Bone marrow (tissue), 2 donors: ENCODE results near the gene FMNL2.
"Not testable (repeated sequence)": the region's sequence is repeated elsewhere in the genome, so short reads cannot be mapped to it uniquely, and the experiment has no call there.

ENCODE experiments used
- DNase-seq, 2 donors: peaks; one replicate each; lab custom pipeline; 2025; lab: John Stamatoyannopoulos, UW

FMNL2 gene

DNA sequence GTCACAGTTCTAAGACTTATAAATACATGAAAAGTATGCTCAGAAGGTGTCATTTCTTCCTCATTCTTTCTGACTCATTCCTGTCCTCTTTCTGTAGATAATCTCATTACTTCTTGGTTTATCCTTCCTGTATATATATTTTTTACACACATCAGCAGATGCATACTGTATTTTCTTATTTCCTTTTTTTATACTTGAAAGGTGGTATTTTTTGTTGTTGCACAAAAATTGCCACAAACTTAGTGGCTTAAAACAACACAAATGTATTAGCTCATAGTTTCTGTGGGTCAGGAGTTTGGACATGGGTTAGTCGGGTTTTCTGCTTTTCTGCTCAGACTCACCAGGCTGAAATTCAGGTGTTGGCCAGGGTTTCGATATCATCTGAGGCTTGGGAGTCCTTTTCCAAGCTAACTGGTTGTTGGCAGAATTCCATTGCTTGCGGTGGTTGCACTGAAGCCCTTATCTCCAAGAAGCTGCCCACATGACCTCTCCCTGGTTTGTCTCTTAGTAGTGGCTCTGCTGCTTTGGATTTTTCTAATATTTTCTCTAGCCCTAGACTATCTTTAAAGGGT is 162.6 kb downstream of the FMNL2 start:
- no peak for DNase-seq

DNA sequence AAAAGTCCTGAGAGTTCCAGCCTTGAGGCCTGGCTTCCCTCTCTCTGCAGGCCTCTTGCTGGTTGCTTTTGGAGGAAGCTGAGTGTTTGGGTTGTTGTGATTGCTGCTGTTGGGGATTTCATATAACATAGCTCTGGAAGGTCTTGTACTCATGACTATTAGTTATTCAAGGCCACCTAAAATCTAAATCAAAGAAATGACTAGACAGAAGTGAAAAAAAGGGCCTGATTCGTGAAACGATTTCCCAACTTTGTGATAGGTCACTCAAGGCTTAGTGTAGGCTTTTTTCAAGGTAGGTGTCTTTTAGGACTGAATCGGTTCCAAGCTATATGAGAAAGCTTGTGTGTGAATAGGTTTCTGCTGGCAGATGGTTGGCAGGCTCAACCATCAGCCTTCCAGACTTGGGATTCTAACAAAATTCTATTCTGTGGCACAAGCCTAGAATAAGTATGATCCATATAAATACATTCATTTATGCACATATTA is 164.4 kb downstream of the FMNL2 start:
- DNase-seq, result no peak

DNA sequence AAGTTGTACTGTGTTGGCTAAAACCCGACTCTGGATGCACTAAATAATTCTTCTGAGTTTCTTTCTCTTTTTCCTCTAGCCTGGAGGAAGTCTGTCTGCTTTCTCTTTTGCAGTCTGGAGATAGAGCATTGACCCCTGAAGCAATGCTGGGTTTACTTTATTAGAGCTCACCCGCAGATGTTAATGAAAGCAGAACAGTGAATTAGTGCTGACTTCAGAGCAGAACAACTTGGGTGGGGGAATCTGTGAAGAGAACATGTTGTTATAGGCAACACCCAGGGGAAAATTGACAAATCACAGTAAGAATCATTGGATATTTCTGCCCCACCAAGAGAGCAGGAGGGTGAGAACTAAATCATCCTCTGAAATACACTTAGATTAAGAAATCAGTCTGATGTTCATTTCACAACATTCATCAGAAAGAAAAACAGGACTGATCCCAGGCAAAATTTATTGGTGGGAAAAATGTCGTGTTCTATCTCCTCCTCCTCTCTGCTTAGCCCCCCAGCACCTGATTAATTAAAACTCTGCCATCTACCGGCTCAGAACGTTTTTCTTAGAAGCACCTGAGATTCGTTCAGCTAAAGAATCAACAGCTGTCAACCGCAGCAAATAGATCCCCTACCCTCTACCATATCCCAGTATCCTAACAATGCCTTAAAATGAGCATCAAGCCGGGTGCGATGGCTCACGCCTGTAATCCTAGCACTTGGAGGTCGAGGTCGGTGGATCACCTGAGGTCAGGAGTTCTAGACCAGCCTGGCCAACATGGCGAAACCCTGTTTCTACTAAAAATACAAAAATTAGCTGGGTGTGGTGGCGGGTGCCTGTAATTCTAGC is 165.1 kb downstream of the FMNL2 start:
- DNase-seq, result no peak

DNA sequence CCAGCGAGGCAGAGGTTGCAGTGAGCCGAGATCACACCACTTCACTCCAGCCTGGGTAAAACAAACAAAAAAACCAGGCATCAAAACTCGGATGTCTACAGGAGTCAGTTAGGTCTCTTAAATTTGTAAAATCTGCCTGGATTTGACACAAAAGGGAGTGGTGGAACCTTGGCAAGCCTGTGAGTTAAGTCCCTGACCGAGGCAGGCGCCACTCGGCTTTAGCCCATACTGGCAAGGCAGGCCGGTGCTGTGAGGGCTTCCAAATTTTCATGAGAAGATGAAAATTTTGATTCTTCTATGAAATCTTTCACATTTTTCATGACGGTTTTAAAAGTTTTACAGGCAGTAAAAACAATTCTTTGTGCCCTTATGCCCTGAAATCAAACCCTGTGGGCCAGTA is 165.8 kb downstream of the FMNL2 start:
- DNase-seq, result no peak

DNA sequence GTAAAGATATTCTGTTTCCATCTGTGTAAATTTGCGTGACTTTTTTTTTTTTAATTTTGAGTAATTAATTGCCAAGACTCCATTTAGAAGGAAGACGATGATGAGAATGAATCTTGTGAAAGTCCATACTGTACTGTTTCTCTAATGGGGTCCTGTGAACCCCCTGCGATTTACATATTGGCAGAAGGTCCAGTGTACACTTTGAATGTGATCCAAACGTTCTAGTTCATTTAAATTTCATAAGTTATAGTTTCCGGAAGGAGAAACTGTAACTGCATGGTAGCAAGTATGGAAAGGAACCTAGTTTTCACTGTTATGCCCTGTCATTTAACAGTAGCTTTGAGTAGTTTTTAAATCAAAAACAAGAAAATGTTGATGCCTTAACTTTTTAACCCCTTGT is 166.7 kb downstream of the FMNL2 start:
- DNase-seq, result no peak

DNA sequence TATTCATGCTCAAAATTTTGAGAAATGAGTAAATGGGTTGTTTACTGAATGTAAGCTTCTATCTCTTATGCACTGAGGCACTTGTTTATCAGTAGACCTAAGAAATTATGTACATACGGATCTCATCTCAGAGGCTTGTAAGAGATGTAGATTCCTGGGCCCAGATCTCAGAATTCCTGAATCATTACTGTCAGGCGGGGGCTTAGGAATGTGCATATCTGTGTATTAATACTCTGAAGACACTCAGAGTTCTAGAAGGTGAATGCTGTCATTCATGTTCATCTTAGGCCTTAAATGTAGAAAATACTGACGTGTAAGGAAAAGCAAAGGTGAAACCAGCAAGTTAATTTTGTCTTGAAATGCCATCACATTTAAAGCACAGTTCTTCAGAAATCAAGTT is 169.6 kb downstream of the FMNL2 start:
- DNase-seq, result no peak

DNA sequence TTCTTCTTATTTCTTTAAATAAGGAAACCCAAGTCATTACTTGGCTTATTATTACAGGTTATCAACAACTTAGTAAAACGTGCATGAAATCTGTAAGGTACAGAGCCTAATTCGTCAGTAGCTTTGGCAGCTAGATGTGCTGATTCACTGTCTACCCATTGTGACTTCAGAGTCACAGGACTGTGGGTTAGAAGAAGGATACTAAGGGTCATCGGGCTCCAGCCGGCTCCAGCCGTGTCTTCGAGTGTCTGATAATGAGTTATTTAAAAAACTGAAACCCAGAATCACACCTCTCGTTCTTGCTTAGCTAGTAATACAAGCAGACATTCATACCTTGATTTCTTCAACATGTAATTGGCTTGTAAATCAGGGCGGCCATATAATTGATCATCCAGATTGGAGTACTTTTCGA is 170.5 kb downstream of the FMNL2 start:
- no peak for DNase-seq

DNA sequence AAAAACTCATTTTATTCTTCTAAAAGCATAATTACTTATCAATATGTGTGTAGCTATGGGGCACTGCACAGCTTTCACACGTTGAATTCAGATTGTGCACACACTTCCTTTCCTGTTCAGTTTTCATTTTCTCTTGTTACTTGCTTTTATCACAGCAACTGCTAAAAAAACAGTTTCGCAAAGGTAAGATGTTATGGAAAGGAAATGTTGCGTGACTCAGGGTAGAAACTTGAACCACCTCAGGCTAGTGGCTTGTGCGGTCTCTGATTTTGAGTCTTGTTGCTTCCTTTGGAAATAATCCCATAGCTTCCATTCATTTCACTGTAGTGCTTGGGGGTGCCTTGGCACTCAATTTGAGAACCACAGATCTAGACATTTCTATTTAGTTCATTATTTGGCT is 171.9 kb downstream of the FMNL2 start:
- DNase-seq, result no peak

DNA sequence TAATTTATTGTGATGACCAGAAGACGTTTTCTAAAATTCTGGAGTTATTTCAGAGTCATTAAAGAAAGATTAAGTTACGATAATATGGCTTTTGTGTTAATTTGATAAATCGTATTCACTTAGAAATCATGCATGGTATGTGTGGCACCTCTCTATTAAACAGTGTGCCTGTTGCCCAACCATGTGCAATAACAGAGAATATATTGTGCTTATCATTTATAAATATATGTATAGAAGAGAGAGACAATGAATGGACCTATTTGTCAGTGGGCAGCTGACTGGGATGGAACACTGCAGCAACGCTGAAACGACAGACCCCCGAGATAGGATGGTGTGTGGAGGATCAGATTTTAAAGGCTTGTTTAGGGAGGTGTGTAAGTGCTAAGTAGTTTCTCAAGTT is 172.9 kb downstream of the FMNL2 start:
- no peak for DNase-seq

DNA sequence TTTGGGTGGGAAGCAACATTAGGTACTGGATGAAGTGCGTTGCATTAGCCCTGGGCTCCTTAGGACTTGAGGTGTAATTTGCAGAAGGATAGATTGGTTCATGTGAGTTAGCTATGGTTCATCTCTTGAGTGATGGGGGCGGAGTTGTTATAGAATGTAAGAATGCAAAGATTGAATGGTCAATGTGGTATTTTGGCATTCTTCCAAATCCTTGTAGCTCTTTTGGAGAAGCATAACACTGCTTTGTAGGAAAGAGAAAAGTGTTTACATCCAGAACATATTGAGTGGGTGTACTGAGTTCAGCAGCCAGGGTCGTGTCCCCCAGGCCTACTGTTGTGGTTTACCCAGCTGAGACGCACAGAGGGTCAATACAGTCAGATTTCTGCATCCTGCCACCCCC is 173.5 kb downstream of the FMNL2 start:
- DNase-seq, result no peak

DNA sequence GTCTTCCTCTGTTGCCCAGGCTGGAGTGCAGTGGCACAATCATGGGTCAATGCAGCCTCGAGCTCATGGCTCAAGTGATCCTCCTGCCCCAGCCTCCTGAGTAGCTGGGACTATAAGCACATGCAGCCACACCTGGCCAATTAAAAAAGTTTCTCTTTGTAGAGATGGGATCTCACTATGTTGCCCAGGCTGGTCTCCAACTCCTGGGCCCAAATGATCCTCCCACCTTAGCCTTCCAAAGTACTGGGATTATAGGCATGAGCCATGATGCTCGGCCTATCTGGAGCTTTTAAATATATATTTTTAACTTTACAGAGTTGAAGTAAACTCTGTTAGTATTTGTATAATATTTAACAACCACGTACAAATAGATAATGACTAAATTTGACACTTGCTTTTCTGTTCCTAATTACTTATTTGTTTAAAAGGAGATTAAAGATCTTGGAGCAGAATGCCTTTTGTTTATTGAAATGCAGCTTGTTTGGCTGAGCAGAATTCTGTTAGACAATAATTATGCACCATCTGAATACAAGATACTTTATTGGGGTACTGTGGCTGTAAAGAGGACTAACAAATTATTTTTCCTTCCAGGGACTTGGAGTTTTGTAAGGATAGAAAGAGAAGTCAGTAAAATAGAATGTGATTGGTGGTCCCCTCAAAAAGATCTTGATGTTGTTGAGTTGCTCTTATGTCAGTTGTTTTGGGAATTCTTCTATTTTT is 175.0 kb downstream of the FMNL2 start:
- no peak for DNase-seq

DNA sequence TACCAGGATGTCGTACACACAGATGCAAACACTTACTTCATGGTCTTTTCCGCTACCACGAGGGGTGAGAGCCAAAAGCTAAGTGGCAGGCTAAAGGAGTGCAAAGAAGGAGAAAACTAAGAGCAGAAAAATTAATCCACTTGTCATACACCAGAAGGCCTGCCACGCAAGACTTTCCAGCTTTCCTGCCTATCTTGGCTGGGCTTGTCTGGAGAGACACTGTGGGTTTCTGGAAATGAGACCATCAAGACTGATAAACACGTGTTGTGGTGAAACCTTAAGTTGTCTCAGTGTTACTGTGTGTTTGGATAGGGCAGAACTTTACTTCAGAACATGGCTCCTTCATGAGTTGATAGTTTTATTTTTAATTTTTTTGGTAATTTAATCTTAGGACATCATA is 175.6 kb downstream of the FMNL2 start:
- DNase-seq, result no peak

DNA sequence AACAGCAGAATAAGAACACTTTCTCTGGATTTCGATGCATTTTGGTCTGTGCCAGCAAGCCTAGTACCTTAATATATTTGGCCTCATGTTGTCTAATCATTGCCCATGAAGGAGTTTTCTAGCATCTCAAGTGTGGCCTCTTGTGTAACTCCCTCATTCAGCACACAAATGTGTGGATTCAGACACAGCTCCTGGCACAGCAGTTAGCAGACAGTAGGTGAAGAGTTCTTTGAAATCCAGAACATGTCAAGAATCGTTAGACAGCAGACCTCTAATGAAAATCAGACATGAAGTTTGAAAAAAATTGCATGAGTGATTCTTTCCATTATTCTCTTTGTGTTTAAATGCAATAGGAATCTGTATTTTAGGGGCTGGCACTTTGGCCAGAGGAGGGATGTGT is 177.0 kb downstream of the FMNL2 start:
- no peak for DNase-seq

DNA sequence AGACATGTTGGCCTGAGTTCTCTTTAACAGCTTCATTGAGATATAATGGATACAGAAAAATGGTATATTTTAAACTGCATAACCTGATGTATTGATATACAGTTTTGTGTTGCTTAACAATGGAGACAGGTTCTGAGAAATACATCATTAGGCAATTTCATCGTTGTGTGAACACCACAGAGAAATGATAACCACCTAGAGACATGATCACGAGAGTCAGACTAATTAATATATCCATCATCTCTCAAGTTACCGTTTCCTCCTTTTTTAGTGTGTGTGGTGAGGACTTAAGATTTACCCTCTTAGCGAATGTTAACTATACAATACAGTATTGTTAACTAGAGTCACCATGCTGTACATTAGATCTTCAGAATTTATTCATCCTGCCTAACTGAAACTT is 178.1 kb downstream of the FMNL2 start:
- DNase-seq, result no peak

DNA sequence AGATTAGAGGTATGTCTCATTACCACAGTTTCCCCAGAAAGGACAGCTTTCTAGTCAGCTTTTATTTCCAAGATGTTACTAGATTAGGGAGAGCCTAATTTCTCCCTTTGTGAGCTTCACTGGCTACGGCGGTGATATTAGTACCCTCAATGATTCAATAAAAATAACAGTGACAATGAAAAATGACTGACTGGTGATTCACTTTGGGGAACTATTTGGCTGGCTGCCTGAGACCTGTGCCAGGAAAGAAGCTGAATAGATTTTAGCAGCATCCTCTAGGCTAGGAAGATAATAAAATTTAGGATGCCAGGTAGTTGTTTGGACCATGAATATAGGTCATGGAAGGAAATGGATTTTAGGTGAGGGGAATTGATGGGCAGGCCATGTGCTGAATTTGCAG is 178.7 kb downstream of the FMNL2 start:
- no peak for DNase-seq

DNA sequence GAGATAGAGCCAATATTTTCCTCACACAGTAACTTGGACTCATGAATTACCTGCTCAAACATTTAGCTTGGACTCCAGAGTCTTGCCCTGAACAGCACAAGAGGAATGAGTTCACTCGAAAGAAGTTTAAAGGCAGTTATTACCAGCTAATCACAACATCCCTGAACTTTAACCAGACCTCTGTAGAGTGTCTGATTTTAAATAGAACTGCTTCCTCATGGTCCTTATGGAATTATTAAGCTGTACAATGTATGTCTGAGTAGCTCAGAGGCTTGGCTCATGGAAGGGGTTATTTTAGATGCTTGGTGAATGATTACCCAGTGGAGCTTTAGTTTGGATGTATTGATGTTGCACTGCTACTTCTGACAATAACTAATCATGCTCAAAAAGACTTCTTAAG is 183.1 kb downstream of the FMNL2 start:
- DNase-seq, result no peak

DNA sequence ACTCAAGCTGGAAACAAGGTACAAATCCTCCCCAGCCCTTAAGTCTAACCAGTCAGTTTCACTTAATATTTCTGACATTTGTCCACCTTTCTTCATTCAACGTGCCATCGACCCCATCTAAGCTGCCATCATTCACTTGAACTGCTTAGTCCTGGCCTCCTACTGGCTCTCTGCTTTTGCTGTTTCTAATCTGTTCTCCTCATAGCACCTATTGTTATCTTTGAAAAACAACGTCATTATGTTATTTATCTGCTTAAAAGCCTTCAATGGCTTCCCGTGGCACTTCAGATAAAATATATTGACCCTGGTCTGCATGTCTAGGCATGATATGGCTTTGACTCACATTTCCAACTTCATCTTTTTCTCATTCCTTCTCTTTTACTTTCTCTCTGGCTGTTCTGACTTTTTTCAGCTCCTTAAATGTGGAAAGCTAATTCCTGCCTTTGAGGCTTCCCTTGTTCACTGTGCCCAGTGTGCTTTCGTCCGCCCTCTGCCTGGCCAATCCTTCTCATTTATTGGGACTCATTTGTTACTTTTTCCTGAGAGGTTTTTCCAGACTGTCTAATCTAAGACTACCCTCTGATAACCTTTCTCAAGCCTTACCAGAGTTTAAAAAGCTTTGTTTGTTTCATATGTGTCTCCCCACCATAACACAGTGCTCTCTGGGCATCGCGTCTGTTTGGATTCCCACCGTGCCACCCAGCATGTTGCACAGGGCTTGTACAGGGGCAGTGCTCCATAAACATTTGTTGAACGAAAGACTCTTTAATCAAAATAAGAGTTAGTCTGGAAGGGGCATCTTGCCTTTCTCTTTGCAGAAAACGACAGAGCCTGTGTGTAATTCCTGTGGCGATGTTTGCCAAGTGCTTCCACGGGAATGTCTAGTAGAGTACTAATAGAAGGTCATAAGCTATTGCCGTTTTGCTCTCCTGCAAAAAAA is 183.9 kb downstream of the FMNL2 start:
- no peak for DNase-seq

DNA sequence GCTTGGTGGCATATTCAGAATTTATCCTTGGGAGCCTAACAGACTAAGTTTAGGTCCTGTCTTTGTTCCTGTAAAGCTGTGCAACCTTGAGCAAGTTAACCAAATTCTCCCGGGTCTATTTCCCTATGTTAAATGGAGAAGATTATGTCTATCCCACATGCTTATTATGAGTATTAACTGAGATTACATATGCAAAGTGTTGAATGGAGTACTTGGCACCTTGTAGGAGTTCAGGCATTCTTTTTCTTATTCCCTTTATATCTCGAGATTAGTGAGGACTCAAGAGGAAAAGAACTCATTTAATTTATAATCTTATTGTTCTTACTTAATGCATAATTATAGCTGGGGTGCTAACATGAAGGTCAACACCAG is 184.6 kb downstream of the FMNL2 start:
- DNase-seq, result no peak

DNA sequence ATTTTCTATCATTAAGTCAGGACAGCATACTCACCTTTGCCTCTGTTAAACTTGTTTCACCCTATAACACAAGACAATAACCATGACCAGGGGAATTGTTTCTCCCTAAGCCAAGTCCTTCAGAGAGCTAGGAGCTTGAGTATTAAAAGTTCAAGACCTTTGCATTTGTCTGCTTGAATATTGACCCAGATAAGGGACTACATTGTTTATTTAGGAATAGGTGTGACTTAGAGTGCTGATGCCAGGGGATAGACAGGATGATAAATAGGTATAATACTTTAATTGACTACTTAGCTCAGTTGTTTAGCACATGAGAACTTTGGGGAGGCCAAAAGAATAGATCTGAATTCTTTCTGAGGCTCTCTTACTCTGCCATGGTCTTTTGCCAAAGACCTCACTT is 185.8 kb downstream of the FMNL2 start:
- no peak for DNase-seq

DNA sequence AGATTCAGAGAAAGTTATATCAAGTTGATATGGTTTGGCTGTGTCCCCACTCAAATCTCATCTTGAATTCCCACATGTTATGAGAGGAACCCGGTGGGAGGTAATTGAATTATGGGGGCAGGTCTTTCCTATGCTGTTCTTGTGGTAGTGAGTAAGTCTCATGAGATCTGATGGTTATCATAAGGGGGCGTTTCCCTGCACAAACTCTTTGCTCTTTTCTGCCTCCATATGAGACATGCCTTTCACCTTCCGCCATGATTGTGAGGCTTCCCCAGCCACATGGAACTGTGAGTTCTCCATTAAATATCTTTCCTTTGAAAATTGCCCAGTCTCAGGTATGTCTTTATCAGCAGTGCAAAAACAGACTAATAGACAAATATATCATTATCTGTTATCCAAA is 187.5 kb downstream of the FMNL2 start:
- DNase-seq, result not testable (repeated sequence)

DNA sequence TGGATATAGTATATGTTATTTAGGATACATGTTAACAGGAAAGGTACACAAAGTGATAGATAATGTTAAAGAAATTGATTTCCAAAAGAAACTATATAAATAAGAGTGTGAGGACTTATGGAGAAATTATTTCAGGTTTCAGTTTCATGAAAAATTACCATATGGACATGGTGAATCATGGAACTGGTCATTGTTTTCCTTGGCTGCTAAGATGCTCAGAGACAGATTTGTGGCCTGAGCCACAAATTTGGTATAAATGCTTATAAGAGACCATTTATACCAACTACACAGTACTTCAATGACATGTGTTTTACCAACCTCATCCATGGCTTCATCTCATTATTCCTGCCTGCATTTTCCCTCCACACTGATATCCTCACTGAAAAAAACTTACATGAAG is 188.1 kb downstream of the FMNL2 start:
- no peak for DNase-seq

DNA sequence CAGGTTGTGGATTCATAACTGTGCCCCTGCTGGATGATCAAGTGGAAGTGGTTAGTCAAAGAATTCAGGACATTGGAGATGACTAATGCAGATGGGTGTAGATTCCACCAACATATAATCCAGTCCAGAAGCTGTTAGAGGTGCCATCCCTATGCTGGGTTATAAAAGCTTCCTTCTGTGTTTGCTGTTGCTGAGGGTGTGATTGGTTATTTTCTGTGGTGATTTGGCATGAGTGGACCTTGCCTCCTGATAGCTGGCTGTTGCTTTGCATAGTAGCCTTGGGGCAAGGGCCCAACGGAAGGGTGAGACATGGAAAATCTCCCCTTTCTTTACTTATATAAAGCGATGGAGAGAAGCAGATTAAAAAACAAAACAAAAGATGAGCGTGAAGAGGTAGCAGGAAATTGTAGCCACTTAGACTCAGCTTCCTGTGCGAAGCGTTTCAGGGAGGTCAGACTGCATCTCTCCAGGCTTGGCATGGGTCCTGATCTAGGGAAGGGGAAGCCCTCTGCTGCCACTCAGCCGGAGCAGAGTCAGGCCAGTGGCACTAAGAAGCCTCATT is 190.4 kb downstream of the FMNL2 start:
- DNase-seq, result no peak
